CD8-positive, alpha-beta memory T cell (primary cell): ENCODE results near the gene CMTM7. TPM values are rescaled to one million over a fixed set of nuclear protein-coding genes. Genes with fewer than 3 reads are reported as not detected.
"Not testable (repeated sequence)": the region's sequence is repeated elsewhere in the genome, so short reads cannot be mapped to it uniquely, and the experiment has no call there.

ENCODE experiments used
- CTCF ChIA-PET: fragments of 350-600 bp; sonication (Branson Sonifier 250); formaldehyde crosslinking; loops from one replicate; lab custom pipeline; 2021; ENCODE audit warnings: antibody characterized with exemption; lab: Charles Lee
- POLR2A ChIA-PET: fragments of 350-600 bp; sonication (Branson Sonifier 250); formaldehyde crosslinking; loops from one replicate; lab custom pipeline; 2021; ENCODE audit warnings: antibody characterized with exemption; lab: Charles Lee
- DNase-seq, 5 donors: peaks; one replicate each; pipeline versions ENCODE4 v3.0.0 to v3.0.0-alpha.2; 2020 to 2022; ENCODE audit warnings: mixed read lengths in 1 of 5
- H3K27ac ChIP-seq: one replicate; pipeline ENCODE4 v1.7.0; 2013; ENCODE audit warnings: low read depth, mild to moderate bottlenecking, low read length, moderate library complexity
- H3K27me3 ChIP-seq: 2 replicates; pipeline ENCODE4 v1.7.0; 2013; ENCODE audit warnings: low read length, mild to moderate bottlenecking; ENCODE audit not compliant: insufficient read depth, poor library complexity, severe bottlenecking
- H3K36me3 ChIP-seq: 2 replicates; pipeline ENCODE4 v1.7.0; 2013; ENCODE audit warnings: mild to moderate bottlenecking, low read length, moderate library complexity; ENCODE audit not compliant: insufficient read depth
- H3K4me1 ChIP-seq: 2 replicates; pipeline ENCODE4 v1.7.0; 2013; ENCODE audit warnings: mild to moderate bottlenecking, low read length, moderate library complexity; ENCODE audit not compliant: insufficient read depth
- H3K4me3 ChIP-seq: 2 replicates; pipeline ENCODE4 v1.7.0; 2013; ENCODE audit warnings: mild to moderate bottlenecking, low read length
- H3K9me3 ChIP-seq: 2 replicates; pipeline ENCODE4 v1.7.0; 2013; ENCODE audit warnings: mild to moderate bottlenecking, low read length
- H3K27ac Mint-ChIP-seq, 8 donors: one replicate each; pipeline ENCODE4 v1.8.0; 2020 to 2021; ENCODE audit warnings: mixed read lengths in 8 of 8, mild to moderate bottlenecking in 6 of 8, inconsistent platforms in 3 of 8, moderate library complexity in 3 of 8
- H3K27me3 Mint-ChIP-seq, 2 donors: one replicate each; pipeline ENCODE4 v1.8.0; 2020 to 2021; ENCODE audit warnings: mixed read lengths in 2 of 2, mild to moderate bottlenecking in 1 of 2, moderate library complexity in 1 of 2
- H3K36me3 Mint-ChIP-seq, 3 donors: one replicate each; pipeline ENCODE4 v1.8.0; 2020 to 2021; ENCODE audit warnings: mixed read lengths in 3 of 3, inconsistent platforms in 1 of 3, mild to moderate bottlenecking in 1 of 3
- H3K4me1 Mint-ChIP-seq, 3 donors: one replicate each; pipeline ENCODE4 v1.8.0; 2020 to 2021; ENCODE audit warnings: mixed read lengths in 3 of 3, inconsistent platforms in 1 of 3, mild to moderate bottlenecking in 1 of 3
- H3K4me3 Mint-ChIP-seq, 7 donors: one replicate each; pipeline ENCODE4 v1.8.0; 2020 to 2021; ENCODE audit warnings: mixed read lengths in 7 of 7, mild to moderate bottlenecking in 6 of 7, moderate library complexity in 4 of 7, inconsistent platforms in 2 of 7
- H3K9me3 Mint-ChIP-seq, 5 donors: one replicate each; pipeline ENCODE4 v1.8.0; 2020 to 2022; ENCODE audit warnings: mixed read lengths in 5 of 5, mild to moderate bottlenecking in 3 of 5, moderate library complexity in 2 of 5, inconsistent platforms in 1 of 5
- polyA plus RNA-seq: library from polyadenylated mRNA; unstranded; fragments of 300-500 nt; fragmentation: Illumina TruSeq; gene quantifications from one replicate; pipeline ENCODE4 v1.2.3, GENCODE V29; 2021
- total RNA-seq, 2 experiments: library from RNA; stranded (reverse); gene quantifications; one replicate each; pipeline ENCODE4 v1.2.3, GENCODE V29; 2021

CMTM7 gene
- total and polyA plus RNA-seq, 3 experiments from 2014 or later = 33.5 to 113 (median 39.4) TPM

DNA sequence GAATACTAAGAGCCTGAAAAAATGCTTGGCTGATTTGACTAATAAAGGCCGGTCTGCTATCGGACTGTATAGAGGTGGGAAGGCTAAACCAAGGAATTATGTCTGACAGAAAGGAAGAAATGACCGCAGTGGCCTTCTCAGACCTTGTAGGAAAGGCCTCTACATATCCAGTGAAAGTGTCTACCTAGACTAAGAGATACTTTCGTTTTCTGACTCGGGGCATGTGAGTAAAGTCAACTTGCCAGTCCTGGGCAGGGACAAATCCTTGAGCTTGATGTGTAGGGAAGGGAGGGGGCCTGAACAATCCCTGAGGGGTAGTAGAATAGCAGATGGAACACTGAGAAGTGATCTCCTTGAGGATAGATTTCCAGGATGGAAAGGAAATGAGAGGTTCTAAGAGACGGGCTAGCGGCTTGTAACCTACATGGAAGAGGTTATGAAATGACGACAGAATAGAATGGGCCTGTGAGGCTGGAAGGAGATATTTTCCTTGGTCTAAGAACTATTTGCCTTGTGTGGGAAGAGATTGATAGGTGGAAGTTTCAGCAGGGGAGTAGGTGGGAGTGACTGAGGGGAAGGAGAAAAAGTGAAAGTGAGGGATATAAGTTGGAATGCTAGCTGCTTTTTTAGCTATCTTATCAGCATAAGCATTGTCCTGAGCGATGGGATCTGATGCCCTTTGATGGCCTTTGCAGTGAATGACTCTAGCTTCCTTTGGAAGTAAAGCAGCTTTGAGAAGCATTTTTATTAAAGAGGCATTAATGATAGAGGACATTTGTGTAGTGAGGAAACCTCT, 70.7 kb downstream of the CMTM7 start:
- H3K27me3 Mint-ChIP-seq, POLR2A ChIA-PET, H3K9me3 Mint-ChIP-seq, H3K36me3 ChIP-seq, H3K27me3 ChIP-seq, H3K27ac Mint-ChIP-seq, H3K4me3 Mint-ChIP-seq, H3K9me3 ChIP-seq: not testable (repeated sequence)
- CTCF ChIA-PET = interaction anchor here (1.1 to 1.4 kb wide), 3 partner anchors 22 to 87 kb away, joined by 3 to 5 read pairs (median 4); no protein-coding TSS in a partner anchor
- peak in 2 of 5 donors; percentile 29 to 46 for DNase-seq
- peaks cover 21 to 34% (median 22%) of the 10 kb centered on the region in 3 donors for H3K4me1 Mint-ChIP-seq
- H3K27ac ChIP-seq = peak overlapping the region; percentile 20
- peaks cover 2 to 10% (median 6%) of the 10 kb centered on the region in 3 donors for H3K36me3 Mint-ChIP-seq
- peak overlapping the region; percentile 16 for H3K4me3 ChIP-seq
- H3K4me1 ChIP-seq = peaks cover 62% of the 10 kb centered on the region

DNA sequence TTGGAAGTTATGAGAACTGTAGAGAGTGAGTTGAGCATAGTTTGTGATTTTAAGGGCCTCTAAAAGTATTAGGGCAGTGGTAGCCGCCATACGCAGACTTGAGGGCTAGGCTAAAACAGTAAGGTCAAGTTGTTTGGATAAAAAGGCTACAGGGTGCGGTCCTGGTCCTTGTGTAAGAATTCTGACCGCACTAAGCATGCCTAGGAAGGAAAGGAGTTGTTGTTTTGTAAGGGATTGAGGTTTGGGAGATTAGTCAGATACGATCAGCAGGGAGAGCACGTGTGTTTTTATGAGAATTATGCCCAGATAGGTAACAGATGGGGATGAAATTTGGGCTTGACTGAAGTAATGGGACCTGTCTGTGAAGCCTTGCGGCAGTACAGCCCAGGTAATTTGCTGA, 71.8 kb downstream of the CMTM7 start:
- H3K9me3 Mint-ChIP-seq, POLR2A ChIA-PET, H3K27ac ChIP-seq, H3K27me3 ChIP-seq, H3K4me3 Mint-ChIP-seq, H3K9me3 ChIP-seq, H3K36me3 ChIP-seq, H3K27ac Mint-ChIP-seq, H3K4me3 ChIP-seq, CTCF ChIA-PET, H3K36me3 Mint-ChIP-seq, DNase-seq, H3K27me3 Mint-ChIP-seq: not testable (repeated sequence)
- H3K4me1 ChIP-seq = peaks cover 55% of the 10 kb centered on the region
- H3K4me1 Mint-ChIP-seq = peaks cover 15 to 31% (median 18%) of the 10 kb centered on the region in 3 donors

DNA sequence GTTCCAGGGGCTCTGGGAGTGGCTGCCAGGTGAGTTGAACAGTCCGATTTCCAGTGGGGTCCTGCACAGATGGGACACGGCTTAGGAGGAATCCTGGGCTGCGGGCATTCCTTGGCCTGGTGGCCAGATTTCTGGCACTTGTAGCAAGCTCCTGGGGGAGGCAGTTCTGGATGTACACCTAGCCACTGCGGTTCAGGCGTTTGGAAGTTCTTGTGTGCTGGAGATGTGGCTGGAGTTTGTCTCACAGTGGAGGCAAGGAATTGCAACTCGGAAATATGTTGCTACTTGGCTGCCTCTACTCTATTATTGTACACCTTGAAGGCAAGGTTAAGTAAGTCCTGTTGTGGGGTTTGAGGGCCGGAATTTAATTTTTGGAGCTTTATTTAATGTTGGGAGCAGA, 73.1 kb downstream of the CMTM7 start:
- H3K4me3 ChIP-seq, POLR2A ChIA-PET, DNase-seq, H3K4me3 Mint-ChIP-seq, H3K27me3 Mint-ChIP-seq, H3K27me3 ChIP-seq, H3K27ac ChIP-seq, H3K9me3 ChIP-seq, H3K9me3 Mint-ChIP-seq, H3K36me3 ChIP-seq: not testable (repeated sequence)
- peaks cover 41% of the 10 kb centered on the region for H3K4me1 ChIP-seq
- Mint-ChIP-seq H3K4me1 (peaks cover 13 to 40% (median 27%) of the 10 kb centered on the region in 3 donors), H3K27ac (peak overlapping the region in 1 of 8 donors; percentile 53), H3K36me3 (peaks cover 0 to 19% (median 1%) of the 10 kb centered on the region in 3 donors)
- CTCF ChIA-PET = interaction anchor here (1.0 to 1.1 kb wide), 2 partner anchors 90 to 93 kb away, joined by 3 read pairs; no protein-coding TSS in a partner anchor

DNA sequence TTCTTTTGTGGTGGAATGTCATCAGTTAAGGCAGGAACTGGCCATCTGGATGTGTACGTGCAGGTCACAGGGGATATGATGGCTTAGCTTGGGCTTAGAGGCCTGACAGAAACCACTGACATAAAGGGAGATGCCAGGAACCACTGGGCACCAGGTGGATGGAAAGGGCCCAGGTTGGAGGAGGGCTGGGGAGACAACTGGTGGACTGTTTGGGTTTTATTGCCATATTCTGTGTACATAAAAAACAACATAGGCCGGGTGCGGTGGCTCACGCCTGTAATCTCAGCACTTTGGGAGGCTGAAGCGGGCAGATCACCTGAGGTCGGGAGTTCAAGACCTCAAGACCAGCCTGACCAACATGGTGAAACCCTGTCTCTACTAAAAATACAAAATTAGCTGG, 75.2 kb downstream of the CMTM7 start:
- Mint-ChIP-seq H3K4me1 (peaks cover 13 to 58% (median 27%) of the 10 kb centered on the region in 3 donors), H3K27ac (peak overlapping the region in 6 of 8 donors; percentile 22 to 90 (median 48)), H3K36me3 (peaks cover 0 to 28% (median 1%) of the 10 kb centered on the region in 3 donors), H3K4me3 (peak overlapping the region in 5 of 7 donors; percentile 22 to 55 (median 30))
- peaks cover 34% of the 10 kb centered on the region for H3K4me1 ChIP-seq
- DNase-seq, H3K27me3 Mint-ChIP-seq, H3K36me3 ChIP-seq, H3K9me3 Mint-ChIP-seq, H3K27ac ChIP-seq, H3K4me3 ChIP-seq, H3K27me3 ChIP-seq, H3K9me3 ChIP-seq: not testable (repeated sequence)
- POLR2A ChIA-PET = interaction anchor here (0.7 to 1.2 kb wide), 3 partner anchors 9 to 66 kb away, joined by 3 read pairs; no protein-coding TSS in a partner anchor
- CTCF ChIA-PET = interaction anchor here (1.2 to 5.7 kb wide), 25 partner anchors 9 to 290 kb away, joined by 3 to 199 read pairs (median 12); partner anchors contain the start of gene CMTM7

DNA sequence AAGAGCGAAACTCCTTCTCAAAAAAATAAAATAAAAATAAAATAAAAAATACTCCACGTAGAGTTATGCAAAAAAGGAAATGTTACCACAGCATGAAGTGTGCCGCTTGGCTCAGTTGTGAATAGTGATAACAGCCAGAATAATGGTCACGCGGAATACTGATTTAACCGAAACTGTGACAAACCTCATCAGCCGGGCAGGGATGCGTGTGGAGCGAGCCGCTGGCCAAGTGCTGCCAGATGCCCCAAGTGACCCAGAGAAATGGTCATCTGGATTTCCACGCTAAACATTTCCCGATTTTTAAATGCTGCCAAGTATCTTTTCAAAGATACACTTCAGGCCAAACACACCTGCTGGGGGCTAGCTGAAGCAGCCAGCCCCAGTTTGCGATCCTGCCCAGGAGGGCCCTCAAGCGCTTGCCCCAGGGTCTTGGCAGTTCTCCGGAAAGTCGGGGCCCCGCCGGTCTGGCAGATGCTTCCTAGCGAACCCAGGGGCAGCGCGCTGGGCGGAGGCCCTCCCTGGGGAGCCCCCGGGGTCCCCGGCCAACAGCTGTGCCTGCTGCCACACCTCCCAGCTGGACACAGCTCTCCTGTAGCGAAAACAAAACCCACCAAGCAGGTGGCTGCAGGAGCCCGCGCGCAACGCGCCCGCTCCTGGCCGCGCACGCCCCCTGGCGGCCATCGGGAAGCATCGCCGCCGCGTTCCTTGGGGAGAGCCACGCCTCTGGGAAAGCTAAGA, 75.8 kb downstream of the CMTM7 start:
- Histone ChIP-seq H3K36me3 (no peaks in the 10 kb centered on the region), H3K9me3 (no peaks in the 10 kb centered on the region), H3K27ac (peak overlapping the region; percentile 16), H3K27me3 (no peaks in the 10 kb centered on the region), H3K4me1 (peaks cover 28% of the 10 kb centered on the region), H3K4me3 (peak overlapping the region; percentile 43)
- H3K9me3 Mint-ChIP-seq = no peaks in the 10 kb centered on the region
- peaks cover 0 to 28% (median 3%) of the 10 kb centered on the region in 3 donors for H3K36me3 Mint-ChIP-seq
- peak; percentile 67 to 82 (median 70) for DNase-seq
- no peaks in the 10 kb centered on the region for H3K27me3 Mint-ChIP-seq
- peak overlapping the region in 4 of 8 donors; percentile 23 to 94 (median 66) for H3K27ac Mint-ChIP-seq
- CTCF ChIA-PET = interaction anchor here (0.6 to 5.7 kb wide), 39 partner anchors 10 to 646 kb away, joined by 3 to 199 read pairs (median 8); partner anchors contain the start of genes CMTM6, CMTM7 and CRTAP
- POLR2A ChIA-PET = interaction anchor here (0.5 to 1.3 kb wide), 6 partner anchors 9 to 166 kb away, joined by 3 to 8 read pairs (median 3); partner anchors contain the start of gene CMTM7
- H3K4me1 Mint-ChIP-seq = peaks cover 13 to 58% (median 30%) of the 10 kb centered on the region in 3 donors
- peak overlapping the region in 6 of 7 donors; percentile 22 to 64 (median 32) for H3K4me3 Mint-ChIP-seq

DNA sequence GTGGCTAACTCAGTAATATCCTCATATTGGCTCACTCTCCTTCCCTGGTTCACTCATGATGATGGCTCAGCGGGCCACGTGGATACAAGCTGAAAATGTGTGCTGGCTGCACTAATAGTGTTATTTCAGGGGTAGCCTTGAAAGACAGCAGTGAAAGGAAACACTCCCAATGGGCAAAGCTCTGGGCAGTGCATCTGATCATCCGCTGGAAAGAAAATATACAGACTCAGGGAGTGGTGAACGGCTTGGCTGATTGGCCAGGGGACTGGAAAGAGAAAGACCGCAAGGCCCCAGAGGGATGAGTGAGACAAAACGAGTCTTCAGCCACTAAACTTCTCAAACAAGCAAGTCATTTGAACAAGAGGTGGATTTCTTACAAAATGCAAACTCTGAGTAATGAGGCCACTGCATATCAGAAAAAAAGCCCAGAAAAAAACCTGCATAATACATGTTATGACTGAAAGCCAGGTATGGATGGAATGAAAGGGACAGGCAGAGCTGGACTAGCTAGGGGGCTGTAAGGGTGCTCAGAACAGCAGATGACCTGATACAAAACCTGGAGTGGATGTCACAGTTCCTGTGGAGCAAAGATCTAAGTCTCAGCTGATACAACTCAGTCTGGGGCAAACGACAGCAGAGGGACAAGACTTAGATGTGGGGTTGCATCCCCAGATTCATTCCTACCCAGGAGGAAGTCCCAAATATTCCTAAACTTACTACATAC, 77.7 kb downstream of the CMTM7 start:
- Histone ChIP-seq H3K27ac (no peak overlapping the region), H3K9me3 (no peaks in the 10 kb centered on the region), H3K36me3 (no peaks in the 10 kb centered on the region), H3K4me1 (peaks cover 18% of the 10 kb centered on the region), H3K27me3 (no peaks in the 10 kb centered on the region), H3K4me3 (no peak overlapping the region)
- DNase-seq = no peak
- Mint-ChIP-seq H3K27ac (peak overlapping the region in 7 of 8 donors; percentile 27 to 80 (median 61)), H3K9me3 (no peaks in the 10 kb centered on the region), H3K4me1 (peaks cover 13 to 60% (median 34%) of the 10 kb centered on the region in 3 donors), H3K36me3 (peaks cover 0 to 38% (median 3%) of the 10 kb centered on the region in 3 donors), H3K27me3 (no peaks in the 10 kb centered on the region), H3K4me3 (peak overlapping the region in 1 of 7 donors; percentile 23)
- ChIA-PET CTCF (interaction anchor here (1.1 to 5.7 kb wide), 13 partner anchors 8 to 172 kb away, joined by 3 to 199 read pairs (median 36); partner anchors contain the start of genes CMTM6 and CMTM7), POLR2A (interaction anchor here (0.7 kb wide), 1 partner anchor 101 kb away, joined by 3 read pairs; no protein-coding TSS in a partner anchor)

DNA sequence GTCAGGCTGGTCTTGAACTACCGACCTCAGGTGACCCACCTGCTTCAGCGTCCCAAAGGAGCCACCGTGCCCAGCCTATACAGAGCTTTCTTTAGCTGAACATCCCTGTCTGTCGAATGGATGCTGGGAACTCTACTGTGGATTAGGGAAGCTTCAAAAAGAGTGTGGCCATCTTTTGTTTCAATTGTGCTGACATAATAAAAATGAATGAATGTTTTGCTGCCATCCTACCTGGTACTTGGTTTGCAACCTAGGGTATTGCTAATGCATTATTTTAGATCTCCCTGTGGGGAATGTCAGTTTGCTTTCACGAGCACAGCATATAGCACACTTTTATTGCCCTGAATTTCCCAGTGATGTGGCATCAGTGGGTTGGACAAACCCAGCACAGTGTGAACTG, 78.7 kb downstream of the CMTM7 start:
- Histone ChIP-seq H3K9me3 (no peaks in the 10 kb centered on the region), H3K27ac (no peak overlapping the region), H3K4me1 (peaks cover 18% of the 10 kb centered on the region), H3K36me3 (no peaks in the 10 kb centered on the region), H3K27me3 (no peaks in the 10 kb centered on the region), H3K4me3 (no peak overlapping the region)
- Mint-ChIP-seq H3K27ac (peak overlapping the region in 4 of 8 donors; percentile 24 to 77 (median 44)), H3K9me3 (no peaks in the 10 kb centered on the region), H3K27me3 (no peaks in the 10 kb centered on the region), H3K4me3 (no peak overlapping the region), H3K4me1 (peaks cover 15 to 55% (median 34%) of the 10 kb centered on the region in 3 donors), H3K36me3 (peaks cover 0 to 38% (median 3%) of the 10 kb centered on the region in 3 donors)
- ChIA-PET CTCF (interaction anchor here (0.6 to 5.7 kb wide), 10 partner anchors 10 to 182 kb away, joined by 3 to 199 read pairs (median 4); partner anchors contain the start of gene CMTM7), POLR2A (no interaction called here)
- DNase-seq = no peak
